ENCODE results near the gene SMIM30.

SMIM30 gene

DNA sequence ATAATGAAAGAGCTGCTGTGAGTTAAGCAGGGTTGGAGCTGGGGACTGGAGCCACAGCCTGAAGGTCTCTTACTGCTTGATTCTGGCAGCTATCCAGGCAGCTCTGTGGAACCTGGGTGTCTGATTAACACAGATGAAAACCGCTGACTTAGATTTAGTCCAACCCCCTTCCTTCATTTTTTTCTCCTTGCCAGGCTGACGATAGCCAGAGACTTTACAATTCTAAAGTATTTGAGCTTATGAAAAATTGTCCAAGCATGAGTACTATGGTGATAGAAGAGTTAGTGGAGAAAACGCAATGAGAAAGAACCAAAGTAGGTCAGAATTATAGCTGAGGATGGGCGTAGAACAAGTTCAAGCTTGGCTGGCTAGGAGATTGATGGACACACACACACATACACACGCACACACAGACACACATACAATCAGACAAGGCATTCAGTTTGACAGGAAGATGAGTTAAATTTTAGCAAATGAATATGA is 18.2 kb downstream of the SMIM30 start:
- no peak for DNase-seq (ENCODE audit: low read depth)

DNA sequence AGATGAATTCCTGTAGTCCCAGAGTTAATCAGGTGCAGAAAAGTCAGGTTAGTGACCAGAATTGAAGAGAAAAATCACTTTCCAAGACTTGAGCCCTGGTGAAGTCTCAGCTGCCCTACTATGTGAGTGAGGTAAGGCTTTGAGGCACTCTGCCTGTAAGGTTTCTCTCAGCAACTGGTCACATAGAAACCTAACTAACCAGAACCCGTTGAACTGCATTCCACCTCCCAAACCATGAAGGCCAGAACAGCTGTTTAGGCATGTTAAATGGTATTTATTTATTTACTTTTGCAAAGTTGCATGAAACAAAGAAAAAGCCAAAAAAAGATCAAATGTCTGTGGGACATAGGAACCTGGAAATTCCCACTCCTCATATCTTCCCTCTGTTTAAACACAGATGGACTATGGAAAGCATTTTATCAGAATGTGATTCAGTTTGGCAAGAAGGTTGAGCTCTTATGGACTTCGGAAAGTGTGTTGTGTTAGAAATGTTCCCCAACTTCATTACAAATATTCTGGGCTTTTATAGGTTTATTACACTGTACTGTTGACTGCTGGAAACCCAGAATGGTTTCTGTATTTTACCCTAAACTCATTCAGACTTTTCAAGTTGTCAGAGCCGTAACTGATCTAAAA is 19.0 kb downstream of the SMIM30 start:
- no peak for DNase-seq (ENCODE audit: low read depth)

DNA sequence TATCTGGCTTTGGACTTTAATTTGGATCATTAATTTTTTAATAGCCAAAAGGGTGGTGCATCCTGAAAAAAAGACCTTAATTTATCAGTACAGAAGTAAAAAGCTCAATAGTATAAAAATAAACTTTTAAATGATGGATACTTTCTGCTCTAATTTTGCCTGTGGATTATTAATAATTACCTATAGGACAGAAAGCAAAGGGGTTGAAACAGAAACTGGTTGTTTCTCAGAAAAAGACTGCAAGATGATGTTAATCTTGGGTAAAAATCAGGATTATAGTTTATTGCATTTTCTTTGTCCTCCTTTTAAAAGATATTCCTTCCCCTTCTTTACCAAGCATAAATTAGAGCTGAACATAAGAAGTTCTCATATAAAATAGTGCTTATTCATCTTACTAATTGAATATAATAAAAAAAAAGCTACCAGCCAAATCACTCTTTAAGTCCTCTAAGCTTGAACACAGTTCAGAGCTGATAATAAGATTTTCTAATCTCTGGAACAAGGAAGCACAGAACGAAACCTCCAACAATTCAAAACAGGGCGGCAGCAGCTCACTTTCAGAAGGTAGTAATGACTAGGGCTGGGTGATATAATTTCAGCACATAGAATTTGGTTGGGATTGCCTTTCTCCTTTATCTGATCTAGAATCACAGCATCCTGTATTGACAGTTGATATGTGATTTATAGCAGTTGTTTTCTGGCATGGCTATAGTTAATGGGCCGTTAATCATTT is 23.7 kb downstream of the SMIM30 start:
- no peak for DNase-seq (ENCODE audit: low read depth)

DNA sequence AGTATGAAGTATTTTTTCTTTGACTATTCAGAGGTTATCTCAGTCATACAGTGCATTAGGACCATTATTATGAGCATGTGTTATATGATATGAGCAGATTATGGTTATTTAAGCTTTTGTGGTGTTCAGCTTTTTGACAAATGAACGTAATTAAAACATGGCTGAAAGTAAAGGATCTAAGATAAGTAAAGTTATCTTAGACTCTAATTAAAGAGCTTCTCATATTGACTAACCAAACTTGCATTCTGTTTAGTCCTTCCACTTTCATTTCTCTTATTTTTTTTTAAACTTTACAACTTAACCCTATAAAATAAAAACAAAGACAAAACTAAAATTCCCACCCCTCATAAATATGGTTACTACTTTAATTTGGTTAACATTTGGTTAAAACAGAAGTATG is 24.8 kb downstream of the SMIM30 start:
- DNase-seq (ENCODE audit: low read depth) = no peak

DNA sequence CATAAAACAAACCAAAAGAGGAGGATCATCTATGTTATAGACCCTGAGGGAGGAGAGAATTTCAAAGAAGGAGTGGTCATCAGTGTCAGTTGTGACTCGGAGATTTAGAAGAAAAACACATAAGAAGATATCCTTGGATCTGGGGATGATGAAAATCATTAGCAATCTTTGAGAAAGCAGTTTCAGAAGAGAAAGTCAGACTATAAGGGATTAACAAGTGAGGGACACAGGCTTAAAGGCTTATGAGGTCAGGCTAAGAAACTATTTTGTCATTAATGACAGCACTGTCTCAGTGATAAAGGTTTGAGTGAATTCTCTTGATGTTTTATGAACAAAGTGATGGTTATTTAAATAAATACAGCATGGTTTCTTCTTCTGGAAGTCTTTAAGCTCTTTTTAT is 25.6 kb downstream of the SMIM30 start:
- no peak for DNase-seq (ENCODE audit: low read depth)

DNA sequence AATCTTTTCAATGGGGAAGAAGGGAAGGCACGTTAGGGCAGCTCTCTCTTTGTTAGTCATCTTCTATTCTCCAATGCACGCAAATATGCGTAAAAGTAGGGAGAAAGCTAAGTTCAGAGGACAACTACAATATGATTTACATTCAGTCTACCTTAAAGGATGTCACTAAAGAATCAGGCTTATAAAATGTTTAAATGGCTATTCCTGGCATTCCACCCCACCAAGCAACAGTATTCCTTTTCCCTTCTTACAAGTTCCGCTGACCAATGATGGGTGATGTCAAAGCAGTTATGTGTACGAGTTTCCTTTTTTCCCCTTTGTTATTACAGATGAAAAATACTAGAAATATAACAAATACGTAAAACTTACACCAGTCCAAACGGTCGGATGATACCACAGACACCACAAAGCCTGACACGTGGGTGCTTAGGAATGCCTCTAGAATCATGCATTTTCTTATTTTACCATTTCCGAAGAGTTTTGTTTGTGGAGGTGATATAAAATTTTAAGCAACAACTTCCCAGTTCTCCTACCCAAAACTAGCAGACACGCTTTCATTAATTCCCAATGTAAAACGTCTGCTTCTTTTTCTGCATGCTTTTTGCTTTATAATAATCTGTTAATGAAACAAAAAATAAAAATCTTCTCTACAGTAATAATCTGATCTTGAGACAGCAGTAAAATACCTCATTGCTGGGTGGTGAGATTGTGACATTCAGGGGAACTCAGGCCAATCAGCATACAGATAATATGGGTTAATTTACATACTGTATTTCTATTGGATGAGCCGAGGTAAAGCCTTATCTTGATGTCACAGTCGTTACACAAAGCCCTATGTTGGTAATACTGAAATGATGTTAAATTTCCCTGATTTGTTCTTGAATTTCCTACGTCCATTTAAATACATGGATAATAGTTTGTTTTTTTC is 31.0 kb downstream of the SMIM30 start:
- no peak for DNase-seq (ENCODE audit: low read depth)

DNA sequence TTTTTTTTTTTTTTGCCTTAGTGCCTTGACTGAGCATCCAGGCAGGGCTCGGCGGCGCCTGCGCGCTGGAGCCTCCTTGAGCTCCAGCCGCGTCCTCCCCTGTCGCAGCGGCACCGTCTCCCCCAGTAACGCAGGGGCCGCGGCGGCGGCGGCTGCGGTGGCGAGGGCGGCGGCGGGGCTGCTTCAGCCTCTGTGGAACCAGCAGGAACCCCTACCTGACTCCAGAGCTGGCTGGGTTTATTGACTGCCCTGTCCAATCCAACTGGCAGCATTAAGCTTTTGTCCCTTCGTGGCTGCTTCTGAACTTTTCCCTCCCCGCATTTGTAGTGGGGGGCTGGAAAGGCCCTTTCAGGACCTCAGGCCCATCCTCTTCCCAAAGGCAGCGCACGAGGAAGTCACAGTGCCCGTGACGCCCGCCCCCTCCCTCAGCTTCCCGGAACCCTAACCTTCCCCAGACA is 31.9 kb downstream of the SMIM30 start, which contains the start of gene GPR85:
Gene GPR85 (minus strand): TSS at position 397 of the 458 bp plus-strand sequence. CDS start 2,106 bp downstream, outside the sequence.
- no peak for DNase-seq (ENCODE audit: low read depth)

DNA sequence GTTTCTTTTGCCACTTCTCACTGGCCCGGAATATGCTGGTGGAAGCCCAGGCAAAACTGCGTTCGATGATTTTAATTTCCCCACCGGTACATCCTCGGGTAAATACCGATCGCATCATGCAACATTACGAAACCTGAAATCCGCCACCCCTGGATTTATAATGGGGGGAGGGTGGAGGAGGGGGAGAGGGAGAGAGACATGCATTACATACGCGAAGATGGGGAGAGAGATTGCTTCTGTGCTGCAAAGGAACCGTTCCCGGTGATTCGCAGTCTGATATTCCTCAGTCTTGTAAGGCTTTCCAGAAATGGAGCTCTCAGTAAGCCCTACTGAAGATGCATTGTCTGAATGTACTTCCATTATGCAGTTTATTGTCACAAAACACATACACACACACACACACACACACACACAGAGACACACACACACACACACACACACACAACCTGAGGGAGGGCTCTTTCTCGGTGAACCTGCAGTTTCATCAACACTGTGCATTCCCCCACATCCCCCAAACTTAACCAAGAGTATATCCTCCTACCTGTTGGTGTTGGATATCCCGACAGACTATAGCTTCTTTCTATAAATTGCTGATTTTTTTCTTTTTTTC is 32.5 kb downstream of the SMIM30 start:
- no peak for DNase-seq (ENCODE audit: low read depth)

DNA sequence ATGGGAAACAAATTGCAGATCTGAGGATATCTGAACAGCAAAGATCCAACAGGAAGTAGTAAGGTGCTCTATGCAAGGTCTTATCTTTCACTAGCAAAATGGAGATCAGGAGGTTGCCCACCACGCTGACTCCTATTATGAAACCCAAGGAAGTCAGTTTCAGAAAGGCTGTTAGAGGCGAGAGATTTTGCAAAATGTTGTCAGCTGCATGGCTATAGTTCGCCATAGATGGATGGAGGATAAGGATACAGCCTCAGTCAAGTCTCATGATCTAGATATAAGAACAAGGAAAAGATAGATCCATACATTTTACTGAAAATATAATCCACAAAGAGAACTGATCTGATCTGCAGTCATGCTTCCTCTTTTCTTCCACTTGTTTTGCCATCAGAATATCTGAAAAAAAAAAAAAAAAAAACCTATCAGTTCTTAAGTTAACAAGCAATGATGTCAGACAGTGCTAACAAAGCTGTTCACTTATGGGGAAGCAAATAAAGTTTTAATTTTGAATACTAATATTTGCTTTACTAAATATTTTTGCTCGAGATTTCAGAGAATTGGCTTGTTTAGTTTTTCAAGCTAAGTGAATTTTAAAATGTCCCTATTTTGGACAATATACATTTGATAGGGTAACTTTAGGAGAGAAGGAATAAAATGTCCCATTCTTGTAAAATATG is 33.7 kb downstream of the SMIM30 start:
- DNase-seq (ENCODE audit: low read depth) = no peak

DNA sequence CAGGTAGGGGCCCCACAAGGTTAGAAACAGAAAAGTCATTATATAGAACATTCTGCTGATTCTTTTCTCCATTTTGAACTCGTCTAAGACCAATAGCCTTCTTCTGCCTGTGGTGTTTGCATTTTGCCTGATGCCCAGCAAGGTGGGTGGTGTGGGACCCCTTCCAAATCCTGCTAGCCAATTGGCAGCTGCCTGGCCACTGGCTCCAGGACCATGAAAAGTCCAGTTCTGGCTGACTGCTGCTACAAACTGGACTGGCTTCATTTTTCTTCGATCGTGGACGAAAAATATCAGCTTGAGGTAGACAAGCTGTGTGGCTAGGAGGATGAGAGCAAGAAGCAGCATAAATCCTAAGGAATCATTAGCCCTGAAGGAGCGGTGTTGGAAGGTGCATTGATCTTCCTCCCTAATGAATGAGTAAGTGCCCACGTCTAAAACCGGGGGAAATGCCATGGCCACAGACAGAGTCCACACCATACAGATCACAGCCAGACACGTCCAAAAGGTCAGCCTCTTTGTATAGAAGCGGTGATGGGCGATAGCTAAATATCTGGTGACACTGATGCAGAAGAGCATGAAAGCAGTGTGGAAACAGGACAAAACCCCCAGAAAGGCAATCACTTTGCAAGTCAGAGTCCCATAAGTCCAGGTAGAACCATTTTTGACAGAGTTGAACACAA is 34.4 kb downstream of the SMIM30 start:
- no peak for DNase-seq (ENCODE audit: low read depth)

DNA sequence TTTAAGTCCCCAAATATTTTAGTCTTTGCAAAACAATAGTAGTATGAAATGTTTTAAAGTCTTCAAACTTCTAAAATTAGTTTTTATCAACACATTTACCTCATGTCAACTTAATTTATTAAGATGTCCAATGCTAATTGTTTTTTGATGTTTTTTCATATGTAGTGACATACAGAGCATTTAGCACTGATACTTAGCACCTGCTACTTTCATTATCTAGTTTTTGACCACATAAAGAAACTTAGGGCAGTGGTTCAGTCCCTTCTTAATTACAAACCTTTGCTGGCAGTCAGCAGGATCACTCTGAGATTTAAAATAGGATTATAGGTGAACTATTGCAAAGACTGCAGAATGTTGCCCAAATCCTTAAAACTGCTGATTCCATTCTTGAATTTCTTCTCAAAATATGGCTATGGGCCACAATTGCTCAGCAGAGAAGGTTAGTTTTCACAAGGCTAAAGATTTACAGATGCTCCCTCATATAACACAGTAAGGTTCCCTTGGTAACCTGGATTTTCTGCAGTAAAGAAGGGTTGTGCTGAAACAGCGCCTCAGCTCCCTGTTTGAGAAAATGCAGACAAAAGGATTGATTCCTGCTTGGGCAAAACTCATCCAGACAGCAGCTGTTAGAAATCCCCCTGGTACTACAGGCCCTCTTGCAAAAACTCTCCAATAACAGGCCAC is 35.1 kb downstream of the SMIM30 start:
- no peak for DNase-seq (ENCODE audit: low read depth)

DNA sequence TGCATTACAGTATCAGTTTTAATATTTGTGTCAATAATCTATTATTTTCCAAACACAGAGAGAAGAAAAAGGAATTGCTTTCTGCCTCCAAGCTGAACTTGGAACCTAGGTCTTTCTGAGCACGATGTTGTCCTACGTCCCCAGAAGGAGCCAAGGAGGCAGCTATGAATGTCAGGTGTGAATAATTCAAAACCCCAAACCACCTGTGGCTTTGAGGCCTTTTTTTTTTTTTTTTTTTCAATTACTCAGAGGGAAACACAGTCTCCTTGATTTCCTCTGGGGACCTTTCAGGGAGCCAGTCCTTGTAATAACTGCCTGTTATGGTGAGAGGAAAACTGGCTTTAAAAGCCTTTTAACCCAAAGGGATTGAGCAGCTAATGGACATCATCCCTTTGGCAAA is 40.0 kb downstream of the SMIM30 start:
- no peak for DNase-seq (ENCODE audit: low read depth)

DNA sequence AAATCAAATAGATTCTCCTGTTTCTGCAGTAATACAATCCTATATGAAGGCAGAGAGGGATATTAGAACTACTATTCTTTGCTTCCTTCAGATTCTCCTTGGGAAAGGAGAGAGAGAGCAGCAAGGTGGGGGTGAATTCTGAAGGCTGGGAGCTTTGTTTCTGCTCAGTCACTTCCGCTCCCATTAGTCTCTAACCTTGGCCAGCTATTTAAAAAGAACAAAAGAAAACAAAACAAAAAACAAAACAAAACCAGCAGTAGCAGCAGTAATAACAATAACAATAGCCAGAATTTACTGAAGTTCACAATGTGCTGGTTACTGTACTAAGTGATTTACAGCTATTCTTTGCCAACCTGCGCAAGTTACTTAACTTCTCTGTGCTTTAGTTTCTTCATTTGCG is 41.7 kb downstream of the SMIM30 start:
- DNase-seq (ENCODE audit: low read depth) = no peak

DNA sequence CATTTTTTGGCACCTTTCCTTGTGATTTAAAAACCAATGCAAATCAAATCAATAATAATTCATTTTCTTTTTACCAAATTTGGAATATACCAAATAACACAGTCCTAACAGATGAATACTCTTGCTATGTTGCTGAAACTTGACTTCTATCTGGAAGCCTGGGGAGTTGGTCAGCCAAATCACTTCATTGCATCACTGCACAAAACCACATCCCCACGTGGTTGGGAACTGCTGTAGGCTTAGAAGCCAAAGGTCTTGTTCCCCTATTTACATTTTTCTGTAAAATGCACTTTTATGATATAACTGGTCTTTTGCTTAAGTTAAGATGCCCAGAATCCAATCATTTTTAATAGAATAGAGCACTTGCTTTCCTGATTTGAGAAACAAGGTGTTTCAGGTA is 46.9 kb downstream of the SMIM30 start:
- DNase-seq (ENCODE audit: low read depth) = no peak
